GM10248 (cell line): ENCODE data around the gene GPR12.
"Not testable (repeated sequence)": the region's sequence is repeated elsewhere in the genome, so short reads cannot be mapped to it uniquely, and the experiment has no call there.

Experiments used
- CTCF ChIA-PET: fragments of 300-600 bp; sonication (Branson Sonifier 250); formaldehyde crosslinking; extraction: SDS; loops from one replicate; lab custom pipeline; 2021; ENCODE audit warnings: antibody characterized with exemption; lab: Yijun Ruan, JAX
- POLR2A ChIA-PET: fragments of 350-650 bp; sonication (Branson Sonifier 250); formaldehyde crosslinking; extraction: SDS; loops from one replicate; lab custom pipeline; 2020; ENCODE audit warnings: antibody characterized with exemption; lab: Yijun Ruan, JAX
- DNase-seq: peaks from one replicate; pipeline ENCODE4 v3.0.0; 2012; ENCODE audit errors: extremely low spot score
- TF ChIP-seq, protein P1 (sequence below): IDR thresholded peaks from 2 replicates; pipeline ENCODE4 v1.5.1; 2012; ENCODE audit warnings: mild to moderate bottlenecking, low read depth; ENCODE audit errors: extremely low read depth, missing control alignments, control extremely low read depth

The GPR12 gene

DNA sequence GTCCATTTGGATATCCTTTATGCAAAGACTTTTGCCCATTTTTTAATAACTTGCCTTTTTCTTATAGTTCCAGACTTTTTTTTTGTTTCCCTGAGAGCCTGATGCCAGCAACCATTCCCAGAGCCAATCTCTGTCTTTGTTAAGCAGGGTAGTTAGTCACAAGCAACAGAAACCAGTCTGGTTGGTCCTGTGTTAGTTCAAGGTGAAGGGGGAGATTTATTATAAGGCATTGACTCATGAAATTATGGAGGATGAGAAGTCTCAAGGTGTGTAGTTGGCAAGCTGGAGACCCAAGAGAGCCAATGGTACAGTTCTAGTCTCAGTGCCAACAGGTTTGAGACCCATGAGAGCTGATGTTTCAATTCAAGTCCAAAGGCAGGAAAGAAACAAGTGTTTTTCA lies 33.0 kb downstream of the GPR12 start:
- ChIA-PET POLR2A (no interaction called here), CTCF (no interaction called here)
- DNase-seq = no peak
- TF ChIP-seq, protein P1, sequence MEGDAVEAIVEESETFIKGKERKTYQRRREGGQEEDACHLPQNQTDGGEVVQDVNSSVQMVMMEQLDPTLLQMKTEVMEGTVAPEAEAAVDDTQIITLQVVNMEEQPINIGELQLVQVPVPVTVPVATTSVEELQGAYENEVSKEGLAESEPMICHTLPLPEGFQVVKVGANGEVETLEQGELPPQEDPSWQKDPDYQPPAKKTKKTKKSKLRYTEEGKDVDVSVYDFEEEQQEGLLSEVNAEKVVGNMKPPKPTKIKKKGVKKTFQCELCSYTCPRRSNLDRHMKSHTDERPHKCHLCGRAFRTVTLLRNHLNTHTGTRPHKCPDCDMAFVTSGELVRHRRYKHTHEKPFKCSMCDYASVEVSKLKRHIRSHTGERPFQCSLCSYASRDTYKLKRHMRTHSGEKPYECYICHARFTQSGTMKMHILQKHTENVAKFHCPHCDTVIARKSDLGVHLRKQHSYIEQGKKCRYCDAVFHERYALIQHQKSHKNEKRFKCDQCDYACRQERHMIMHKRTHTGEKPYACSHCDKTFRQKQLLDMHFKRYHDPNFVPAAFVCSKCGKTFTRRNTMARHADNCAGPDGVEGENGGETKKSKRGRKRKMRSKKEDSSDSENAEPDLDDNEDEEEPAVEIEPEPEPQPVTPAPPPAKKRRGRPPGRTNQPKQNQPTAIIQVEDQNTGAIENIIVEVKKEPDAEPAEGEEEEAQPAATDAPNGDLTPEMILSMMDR = no peak

DNA sequence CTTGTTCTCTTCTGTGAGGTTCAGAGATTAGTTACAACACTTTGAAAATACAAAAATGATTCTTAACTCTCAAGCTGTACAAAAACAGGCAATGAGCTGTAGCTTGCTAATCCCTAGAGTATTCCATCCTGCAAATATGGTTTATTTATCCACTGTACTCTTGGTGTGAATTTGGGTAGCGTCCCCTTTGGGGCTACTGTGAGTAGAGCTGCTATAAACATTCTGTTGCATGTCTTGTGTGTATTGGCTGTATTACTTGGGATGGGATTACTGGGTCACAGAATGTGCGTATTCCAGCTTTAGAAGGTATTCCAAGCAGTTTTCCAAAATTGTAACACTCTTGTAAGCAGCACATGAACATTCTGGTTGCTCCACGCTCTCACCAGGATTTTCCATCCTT lies 33.5 kb downstream of the GPR12 start:
- no peak for DNase-seq
- POLR2A ChIA-PET = no interaction called here
- CTCF ChIA-PET = interaction anchor here (1.2 kb wide), 1 partner anchor 28 kb away, joined by 3 read pairs; no protein-coding TSS in a partner anchor
- TF ChIP-seq, protein P1 = no peak

DNA sequence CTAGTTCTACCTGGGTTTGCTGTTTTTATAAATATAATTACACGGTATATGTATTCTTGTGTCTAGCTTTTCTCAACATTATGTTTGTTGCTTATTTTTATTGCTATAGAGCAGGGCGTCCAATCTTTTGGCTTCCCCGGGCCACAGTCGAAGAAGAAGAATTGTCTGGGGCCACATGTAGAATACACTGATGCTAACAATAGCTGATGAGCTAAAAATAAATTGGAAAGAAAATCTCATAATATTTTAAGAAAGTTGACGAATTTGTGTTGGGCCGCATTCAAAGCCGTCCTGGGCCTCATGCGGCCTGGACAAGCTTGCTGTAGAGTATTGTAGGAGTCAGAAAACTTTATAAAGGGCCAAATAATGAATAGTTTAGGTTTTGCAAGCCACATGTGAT lies 33.9 kb downstream of the GPR12 start:
- TF ChIP-seq, protein P1 = no peak
- DNase-seq = no peak
- POLR2A ChIA-PET = no interaction called here
- CTCF ChIA-PET = interaction anchor here (1.2 to 1.9 kb wide), 2 partner anchors 27 to 28 kb away, joined by 3 to 5 read pairs; no protein-coding TSS in a partner anchor

DNA sequence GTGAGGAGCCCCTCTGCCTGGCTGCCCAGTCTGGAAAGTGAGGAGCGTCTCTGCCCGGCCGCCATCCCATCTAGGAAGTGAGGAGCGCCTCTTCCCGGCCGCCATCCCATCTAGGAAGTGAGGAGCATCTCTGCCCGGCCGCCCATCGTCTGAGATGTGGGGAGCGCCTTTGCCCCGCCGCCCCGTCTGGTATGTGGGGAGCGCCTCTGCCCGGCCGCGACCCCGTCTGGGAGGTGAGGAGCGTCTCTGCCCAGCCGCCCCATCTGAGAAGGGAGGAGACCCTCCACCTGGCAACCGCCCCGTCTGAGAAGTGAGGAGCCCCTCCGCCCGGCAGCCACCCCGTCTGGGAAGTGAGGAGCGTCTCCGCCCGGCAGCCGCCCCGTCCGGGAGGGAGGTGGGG lies 37.0 kb downstream of the GPR12 start:
- DNase-seq, POLR2A ChIA-PET, CTCF ChIA-PET: not testable (repeated sequence)

DNA sequence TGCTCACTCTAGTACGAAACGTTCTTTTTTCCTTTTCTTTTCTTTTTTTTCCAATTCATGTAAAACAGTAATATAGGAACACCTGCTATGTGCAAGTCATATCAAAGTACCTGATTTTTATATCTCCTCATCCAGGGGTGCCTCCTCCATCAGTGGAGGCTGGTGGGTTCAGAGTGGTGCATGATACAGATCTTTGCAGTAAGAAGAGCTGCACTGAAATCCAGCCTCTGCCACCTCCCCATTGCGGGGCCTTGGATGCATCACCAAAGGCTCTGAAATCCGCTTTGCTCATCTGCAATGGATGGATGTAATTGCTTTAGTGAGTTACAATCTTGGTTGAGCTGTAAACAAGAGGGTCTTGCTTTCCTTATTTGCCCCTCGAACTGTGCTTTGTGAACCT lies 38.3 kb downstream of the GPR12 start:
- TF ChIP-seq, protein P1 = no peak
- POLR2A ChIA-PET = no interaction called here
- DNase-seq = no peak
- CTCF ChIA-PET = no interaction called here

DNA sequence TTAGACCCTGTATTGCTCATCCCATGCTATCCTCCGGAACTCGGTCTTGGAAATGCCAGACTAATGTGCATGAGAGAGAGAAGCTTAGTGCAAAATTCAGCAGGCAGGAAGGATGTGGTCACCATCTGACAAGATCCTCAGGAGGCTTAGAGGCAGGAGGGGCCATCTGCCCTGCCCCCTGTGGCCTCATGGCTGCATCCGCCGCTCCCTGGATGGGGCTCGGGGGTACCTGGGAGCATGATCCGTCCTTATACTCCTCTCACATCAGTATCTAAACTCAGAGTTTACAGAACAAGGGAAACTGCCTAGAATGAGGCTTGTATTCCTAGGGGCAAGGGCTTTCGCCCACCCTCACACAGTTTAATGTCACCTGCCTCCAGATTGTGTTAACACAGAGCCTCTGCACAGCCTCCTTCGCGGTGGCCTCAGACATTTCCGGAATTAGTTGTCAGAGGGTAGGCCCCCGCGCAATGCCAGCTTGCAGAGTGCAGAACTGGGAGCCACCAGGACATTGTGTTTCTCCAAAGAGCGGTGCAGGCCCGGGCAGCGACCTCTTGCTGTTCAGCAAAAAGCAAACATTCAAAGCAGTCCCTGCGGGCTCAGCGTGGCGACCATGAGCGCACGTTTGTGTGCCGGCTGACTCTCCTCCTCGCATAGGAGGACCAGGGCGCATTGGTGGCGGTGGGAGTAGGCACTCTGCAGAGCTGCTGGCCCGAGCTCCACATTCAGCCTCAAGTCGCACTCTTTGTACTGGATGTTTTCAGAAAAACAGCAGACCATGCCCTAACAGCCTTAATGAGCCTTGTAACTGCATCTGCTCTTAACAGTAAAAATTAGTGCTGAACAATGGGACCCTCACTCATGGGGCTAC lies 39.1 kb downstream of the GPR12 start:
- POLR2A ChIA-PET = no interaction called here
- CTCF ChIA-PET = interaction anchor here (1.0 to 2.1 kb wide), 4 partner anchors 9 to 536 kb away, joined by 3 to 9 read pairs (median 4); no protein-coding TSS in a partner anchor
- TF ChIP-seq, protein P1 = no peak
- no peak for DNase-seq

DNA sequence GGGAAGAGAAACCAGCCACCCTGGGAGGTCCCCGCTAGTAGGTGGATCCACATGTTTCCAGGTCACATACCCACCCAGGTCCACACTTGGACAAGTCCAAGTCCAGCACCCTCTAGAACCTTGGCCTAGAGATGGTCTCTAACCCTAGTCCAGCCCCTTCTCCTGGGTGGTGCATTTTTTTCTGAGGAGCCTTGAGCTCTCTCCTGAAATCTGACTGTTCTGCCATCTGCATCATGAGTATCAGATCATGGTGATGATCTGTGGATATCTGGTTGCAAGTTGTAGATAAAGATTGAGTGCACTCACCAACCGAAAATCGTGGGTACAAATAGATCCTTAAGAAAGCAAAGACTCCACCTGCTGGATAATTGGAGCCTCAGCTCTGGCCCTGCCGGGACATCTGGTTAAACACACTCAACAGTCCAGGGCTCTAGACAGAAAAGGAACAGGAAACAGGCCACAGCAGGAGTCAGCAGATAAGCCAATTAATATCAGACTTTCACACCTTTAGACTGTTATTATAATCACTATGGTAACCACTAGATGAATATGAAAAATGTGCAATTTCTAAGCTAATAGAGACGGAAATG lies 41.1 kb downstream of the GPR12 start:
- CTCF ChIA-PET = interaction anchor here (1.5 kb wide), 1 partner anchor 21 kb away, joined by 6 read pairs; no protein-coding TSS in a partner anchor
- DNase-seq = no peak
- POLR2A ChIA-PET = no interaction called here
- TF ChIP-seq, protein P1 = no peak
